ENCODE measurements around the gene PLB1.

PLB1 gene

DNA sequence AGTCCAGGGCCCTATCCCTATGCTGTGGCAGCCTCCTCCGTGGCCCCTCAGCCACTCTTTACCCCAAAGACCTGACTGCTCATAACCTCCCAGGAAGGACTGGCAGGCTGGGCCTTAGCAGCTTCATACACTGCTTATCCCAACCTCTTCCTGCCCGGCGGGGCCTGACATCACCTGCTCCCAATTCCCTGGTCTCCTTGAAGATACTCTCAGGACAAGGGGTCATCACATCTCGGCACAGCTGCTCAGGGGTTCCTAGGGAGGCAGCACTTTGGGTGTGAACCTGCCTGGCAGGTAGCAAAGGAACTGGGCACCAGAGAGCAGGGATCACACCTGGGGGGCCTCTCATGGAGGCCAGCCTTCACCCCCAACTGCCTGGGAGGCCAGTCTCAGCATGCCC lies 68.5 kb downstream of the PLB1 start:
- Histone ChIP-seq H3K79me2 (ENCODE audit: insufficient read depth, low read length) (no peaks in the 10 kb centered on the region), H3K4me2 (ENCODE audit: low read depth, low read length, poor library complexity, severe bottlenecking) (no peak overlapping the region), H3K4me3 (ENCODE audit: low read length, poor library complexity, severe bottlenecking) (no peak overlapping the region), H3K9me2 (replicated peaks; ENCODE audit: low read depth, low read length) (no peaks in the 10 kb centered on the region), H3K4me1 (ENCODE audit: insufficient read depth, low read length, poor library complexity, severe bottlenecking) (peaks cover 12% of the 10 kb centered on the region), H3K9ac (ENCODE audit: low read depth, low read length, poor library complexity, severe bottlenecking) (no peak overlapping the region), H2AFZ (ENCODE audit: low read length) (no peak overlapping the region), H3F3A (ENCODE audit: low read depth) (no peaks in the 10 kb centered on the region), H4K20me1 (ENCODE audit: insufficient read depth, low read length, poor library complexity, severe bottlenecking) (no peaks in the 10 kb centered on the region), H3K36me3 (ENCODE audit: insufficient read depth, low read length) (no peaks in the 10 kb centered on the region), H3K9me3 (ENCODE audit: insufficient read depth, low read depth, low read length) (no peaks in the 10 kb centered on the region), H3K27me3 (ENCODE audit: insufficient read depth, low read length, poor library complexity, severe bottlenecking) (no peaks in the 10 kb centered on the region)
- TF ChIP-seq EZH2phosphoT487 (IDR thresholded peaks at IDR 0.05; ENCODE audit: borderline replicate concordance) (no peak), CTCF (conservative IDR thresholded peaks at IDR 0.05; ENCODE audit: low read length) (no peak)

DNA sequence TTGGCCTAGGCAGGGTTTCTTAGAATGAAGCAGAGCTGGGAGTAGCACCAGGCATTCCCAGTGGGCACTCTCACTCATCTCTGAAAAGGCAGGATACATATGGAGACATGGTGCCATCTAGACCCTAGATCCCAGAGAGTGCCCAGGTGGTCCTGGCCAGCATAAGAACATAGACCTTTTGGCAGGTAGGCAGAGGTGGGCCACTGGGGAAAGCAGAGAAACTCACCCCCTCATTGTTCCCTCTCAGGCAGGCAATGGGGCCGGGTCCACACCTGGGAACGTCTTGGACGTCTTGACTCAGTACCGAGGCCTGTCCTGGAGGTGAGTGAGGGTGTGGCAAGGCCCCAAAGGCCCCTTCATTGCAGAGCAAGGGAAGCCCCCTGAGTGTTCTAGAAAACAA lies 69.2 kb downstream of the PLB1 start:
- no peak overlapping the region for H3K4me2 ChIP-seq (ENCODE audit: low read depth, low read length, poor library complexity, severe bottlenecking)
- TF ChIP-seq CTCF (conservative IDR thresholded peaks at IDR 0.05; ENCODE audit: low read length) (no peak), EZH2phosphoT487 (IDR thresholded peaks at IDR 0.05; ENCODE audit: borderline replicate concordance) (no peak)
- H3K9me3 ChIP-seq (ENCODE audit: insufficient read depth, low read depth, low read length): no peaks in the 10 kb centered on the region
- no peak overlapping the region for H3K4me3 ChIP-seq (ENCODE audit: low read length, poor library complexity, severe bottlenecking)
- no peaks in the 10 kb centered on the region for H3K36me3 ChIP-seq (ENCODE audit: insufficient read depth, low read length)
- H4K20me1 ChIP-seq (ENCODE audit: insufficient read depth, low read length, poor library complexity, severe bottlenecking): no peaks in the 10 kb centered on the region
- no peak overlapping the region for H3K9ac ChIP-seq (ENCODE audit: low read depth, low read length, poor library complexity, severe bottlenecking)
- H3F3A ChIP-seq (ENCODE audit: low read depth): no peaks in the 10 kb centered on the region
- H3K4me1 ChIP-seq (ENCODE audit: insufficient read depth, low read length, poor library complexity, severe bottlenecking): peaks cover 12% of the 10 kb centered on the region
- H3K27me3 ChIP-seq (ENCODE audit: insufficient read depth, low read length, poor library complexity, severe bottlenecking): no peaks in the 10 kb centered on the region
- H2AFZ ChIP-seq (ENCODE audit: low read length): no peak overlapping the region
- no peaks in the 10 kb centered on the region for H3K79me2 ChIP-seq (ENCODE audit: insufficient read depth, low read length)
- no peaks in the 10 kb centered on the region for H3K9me2 ChIP-seq (replicated peaks; ENCODE audit: low read depth, low read length)

GRCh38 chr2:28565720-28566295 lies 69.9 kb downstream of the PLB1 start:
- Histone ChIP-seq H4K20me1 (ENCODE audit: insufficient read depth, low read length, poor library complexity, severe bottlenecking) (no peaks in the 10 kb centered on the region), H2AFZ (ENCODE audit: low read length) (peak overlapping the region; percentile 100), H3K4me3 (ENCODE audit: low read length, poor library complexity, severe bottlenecking) (peak overlapping the region; percentile 80), H3K4me2 (ENCODE audit: low read depth, low read length, poor library complexity, severe bottlenecking) (peak overlapping the region; percentile 80), H3K79me2 (ENCODE audit: insufficient read depth, low read length) (no peaks in the 10 kb centered on the region), H3K4me1 (ENCODE audit: insufficient read depth, low read length, poor library complexity, severe bottlenecking) (peaks cover 12% of the 10 kb centered on the region), H3K27me3 (ENCODE audit: insufficient read depth, low read length, poor library complexity, severe bottlenecking) (no peaks in the 10 kb centered on the region), H3K36me3 (ENCODE audit: insufficient read depth, low read length) (no peaks in the 10 kb centered on the region), H3K9me3 (ENCODE audit: insufficient read depth, low read depth, low read length) (no peaks in the 10 kb centered on the region), H3K9me2 (replicated peaks; ENCODE audit: low read depth, low read length) (no peaks in the 10 kb centered on the region), H3F3A (ENCODE audit: low read depth) (no peaks in the 10 kb centered on the region), H3K9ac (ENCODE audit: low read depth, low read length, poor library complexity, severe bottlenecking) (peak overlapping the region; percentile 75)
- TF ChIP-seq CTCF (conservative IDR thresholded peaks at IDR 0.05; ENCODE audit: low read length) (no peak), EZH2phosphoT487 (IDR thresholded peaks at IDR 0.05; ENCODE audit: borderline replicate concordance) (no peak)
